CD4-positive, alpha-beta T cell treated with Interleukin-4 for 1 hour (primary cell): ENCODE results near the gene WDR36.
"Not testable (repeated sequence)": the region's sequence is repeated elsewhere in the genome, so short reads cannot be mapped to it uniquely, and the experiment has no call there.

Experiments
- DNase-seq, 2 donors: peaks; one replicate each; pipeline ENCODE4 v3.0.0-alpha.2; 2020 to 2022

Gene WDR36

DNA sequence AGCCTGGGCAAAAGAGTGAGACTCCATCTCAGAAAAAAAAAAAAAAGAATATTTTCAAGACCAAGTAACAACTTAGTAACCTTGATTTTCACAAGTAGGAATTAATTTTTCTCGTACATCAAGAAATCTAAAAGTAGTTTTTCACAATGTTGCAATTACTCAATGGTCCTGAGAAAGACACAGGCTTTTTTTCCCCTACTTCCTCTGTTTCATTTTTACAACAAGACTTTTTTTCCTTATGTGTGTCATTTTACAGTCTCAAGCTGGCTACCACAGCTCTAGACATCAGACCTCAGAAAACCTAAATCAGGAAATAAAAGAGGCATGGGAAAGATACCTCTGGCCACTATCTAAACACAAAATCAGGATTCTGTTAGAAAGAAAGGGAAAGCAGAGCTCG is 45.9 kb downstream of the WDR36 start:
- no peak for DNase-seq

DNA sequence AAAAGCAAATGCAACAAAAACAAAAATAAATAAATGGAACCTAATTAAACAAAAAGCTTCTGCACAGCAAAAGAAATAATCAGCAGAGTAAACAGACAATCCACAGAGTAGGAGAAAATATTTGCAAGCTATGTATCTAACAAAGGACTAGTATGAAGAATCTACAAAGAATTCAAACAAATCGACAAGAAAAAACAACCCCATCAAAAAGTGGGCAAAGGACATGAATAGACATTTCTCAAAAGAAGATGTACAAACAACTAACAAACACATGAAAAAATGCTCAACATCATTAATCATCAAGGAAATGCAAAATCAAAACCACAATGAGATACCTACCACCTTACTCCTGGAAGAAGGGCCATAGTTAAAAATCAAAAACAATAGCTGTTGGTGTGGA is 49.3 kb downstream of the WDR36 start:
- DNase-seq, result not testable (repeated sequence)

DNA sequence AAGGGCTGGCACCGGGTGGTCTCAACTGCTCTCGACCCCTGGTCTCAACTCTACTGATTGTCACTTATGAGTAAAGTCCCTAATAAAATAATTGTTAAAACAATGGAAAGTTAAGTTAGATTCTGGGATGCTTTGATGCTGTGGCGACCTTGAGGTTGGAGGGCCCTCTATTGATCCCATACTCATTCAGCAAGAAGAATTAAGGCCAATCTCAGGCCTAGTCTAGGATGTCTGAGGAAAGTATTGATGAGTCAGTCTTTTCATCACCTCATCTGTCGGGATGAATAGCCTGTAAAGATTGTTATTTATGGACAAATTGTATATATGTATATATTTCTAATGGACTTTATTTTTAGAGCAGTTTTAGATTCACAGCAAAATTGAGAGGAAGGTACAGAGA is 50.8 kb downstream of the WDR36 start:
- DNase-seq, result no peak

DNA sequence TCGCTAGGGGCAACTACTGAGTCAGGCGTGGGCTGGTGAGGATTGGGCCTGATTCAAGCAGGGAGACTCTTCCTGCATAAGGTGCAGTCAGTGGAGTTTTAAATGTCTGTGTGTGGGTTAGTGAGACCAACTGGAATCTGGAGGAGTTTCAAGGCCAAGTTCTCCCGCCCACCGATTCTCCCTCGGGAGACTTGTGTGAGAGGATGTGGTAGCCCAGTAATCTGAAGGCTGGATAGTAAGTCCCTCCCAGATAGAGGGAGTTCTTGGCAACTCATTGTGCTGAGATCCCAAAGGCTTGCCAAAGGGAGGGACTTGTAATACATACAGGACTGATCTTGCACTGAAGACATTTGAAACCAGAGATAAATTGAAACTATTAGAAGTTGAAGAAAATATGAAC is 51.8 kb downstream of the WDR36 start:
- no peak for DNase-seq

DNA sequence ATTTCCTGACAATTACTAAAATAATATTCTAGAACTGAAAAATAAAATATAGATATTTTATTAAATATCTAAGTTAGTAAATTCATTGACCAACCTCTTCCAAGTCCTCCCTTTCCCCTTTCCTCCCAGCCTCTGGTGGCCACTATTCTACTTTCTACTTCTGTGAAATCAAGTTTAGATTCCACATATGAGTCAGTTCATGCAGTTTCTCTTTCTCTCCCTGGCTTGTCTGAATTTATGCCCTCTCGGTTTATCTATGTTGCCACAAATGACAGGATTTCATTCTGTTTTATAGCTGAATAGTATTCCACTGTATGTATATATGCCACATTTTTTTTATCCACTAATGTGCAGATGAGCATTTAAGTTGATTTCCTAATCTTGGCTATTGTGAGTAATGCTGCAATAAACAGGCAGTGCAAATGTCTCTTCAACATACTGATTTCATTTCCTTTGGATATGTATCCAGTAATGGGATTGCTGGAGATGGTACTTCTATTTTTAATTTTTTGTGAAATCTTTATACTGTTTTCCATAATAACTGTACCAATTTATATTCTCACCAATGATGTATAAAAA is 52.3 kb downstream of the WDR36 start:
- no peak for DNase-seq

DNA sequence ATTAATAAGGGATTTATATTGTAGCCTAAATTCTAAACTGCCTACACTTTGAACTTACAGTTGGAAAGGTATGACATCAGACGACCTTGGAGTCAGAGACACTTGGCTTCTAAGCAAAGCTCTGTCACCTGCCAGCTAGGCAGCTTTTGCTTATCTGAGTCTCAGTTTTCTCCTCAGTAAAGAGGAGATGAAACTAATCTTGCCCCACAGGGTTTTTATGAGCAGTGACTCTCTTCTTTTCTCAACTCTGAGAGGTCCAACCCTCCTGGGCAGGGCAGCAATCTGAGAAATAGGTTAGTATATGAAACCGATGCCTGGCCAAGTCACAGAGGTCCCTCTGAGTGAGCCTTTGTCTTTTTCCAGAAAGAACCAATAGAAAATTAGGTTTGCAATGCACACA is 53.9 kb downstream of the WDR36 start:
- no peak for DNase-seq

DNA sequence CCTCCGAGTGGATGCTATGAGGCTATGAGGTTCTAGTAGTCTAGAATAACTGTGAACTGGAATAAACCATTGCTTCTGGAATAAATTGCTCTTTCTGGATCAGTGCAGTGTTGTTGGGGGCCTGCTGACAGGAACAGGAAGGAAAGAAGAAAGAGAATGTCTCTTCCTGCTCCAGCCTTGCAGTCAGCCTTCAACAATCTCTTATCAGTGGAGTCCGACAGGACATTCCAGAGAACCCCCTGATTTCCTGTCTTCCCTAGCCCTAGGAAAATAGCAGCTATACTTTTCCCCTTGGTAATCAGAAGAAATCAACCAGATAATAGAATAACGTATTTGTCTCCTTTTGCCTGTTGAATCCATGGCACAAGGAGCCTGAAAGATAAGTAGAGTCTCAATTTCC is 55.4 kb downstream of the WDR36 start:
- no peak for DNase-seq

DNA sequence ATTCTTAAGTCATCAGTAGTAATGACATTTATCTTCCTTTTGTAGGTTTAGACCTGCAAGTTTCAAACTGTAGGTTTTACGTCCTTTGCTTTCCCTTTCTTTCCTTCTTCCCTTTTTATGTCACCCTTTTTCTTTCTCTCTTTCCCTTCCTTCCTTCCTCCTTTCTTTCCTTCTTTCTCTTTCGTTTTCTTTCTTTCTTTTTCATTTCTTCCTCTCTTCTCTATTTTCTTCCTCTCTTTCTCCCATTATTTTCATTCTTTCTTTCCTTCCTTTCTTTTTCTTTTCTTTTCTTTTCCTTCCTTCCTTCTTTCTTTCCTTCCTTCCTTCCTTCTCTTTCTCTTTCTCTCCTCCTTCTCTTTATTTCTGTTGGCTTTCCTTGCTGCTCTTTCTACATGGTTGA is 59.9 kb downstream of the WDR36 start:
- DNase-seq, result no peak

DNA sequence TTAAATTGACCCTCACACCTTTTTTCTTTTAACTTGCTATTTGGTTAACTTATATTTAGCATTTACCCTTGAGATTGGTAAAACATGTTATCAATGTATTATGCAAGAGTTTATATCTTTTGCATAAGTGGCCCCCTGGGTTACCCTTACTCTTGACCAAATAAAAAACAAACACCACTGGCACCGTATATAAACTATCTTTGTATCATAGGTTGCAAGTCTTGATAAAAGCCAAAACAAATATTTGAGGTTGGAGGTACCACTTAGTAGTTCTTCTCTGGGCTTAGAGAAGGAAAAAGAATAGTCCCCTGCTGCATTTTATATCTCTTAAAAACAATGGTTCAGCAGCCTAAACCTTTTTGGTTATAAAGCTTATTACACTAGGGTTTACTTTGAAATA is 61.3 kb downstream of the WDR36 start:
- no peak for DNase-seq

DNA sequence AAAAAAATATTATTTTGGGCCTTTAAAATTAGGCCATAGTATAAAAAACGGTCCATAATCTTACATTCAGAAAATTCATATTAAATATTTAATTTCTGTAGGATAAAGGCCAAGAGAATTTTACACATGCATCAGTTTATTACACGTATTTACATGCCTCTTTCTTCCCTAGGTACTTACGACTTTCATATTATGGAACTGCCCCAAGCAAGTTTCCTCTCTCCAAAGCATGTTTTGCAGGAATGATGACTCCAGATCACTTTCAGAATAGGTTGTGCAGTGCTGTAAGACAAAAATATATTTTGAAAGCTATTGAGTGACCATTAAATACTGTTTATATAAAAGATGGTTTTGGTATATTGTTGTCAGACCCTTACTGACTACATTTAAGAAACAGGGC is 61.8 kb downstream of the WDR36 start:
- DNase-seq, result no peak

DNA sequence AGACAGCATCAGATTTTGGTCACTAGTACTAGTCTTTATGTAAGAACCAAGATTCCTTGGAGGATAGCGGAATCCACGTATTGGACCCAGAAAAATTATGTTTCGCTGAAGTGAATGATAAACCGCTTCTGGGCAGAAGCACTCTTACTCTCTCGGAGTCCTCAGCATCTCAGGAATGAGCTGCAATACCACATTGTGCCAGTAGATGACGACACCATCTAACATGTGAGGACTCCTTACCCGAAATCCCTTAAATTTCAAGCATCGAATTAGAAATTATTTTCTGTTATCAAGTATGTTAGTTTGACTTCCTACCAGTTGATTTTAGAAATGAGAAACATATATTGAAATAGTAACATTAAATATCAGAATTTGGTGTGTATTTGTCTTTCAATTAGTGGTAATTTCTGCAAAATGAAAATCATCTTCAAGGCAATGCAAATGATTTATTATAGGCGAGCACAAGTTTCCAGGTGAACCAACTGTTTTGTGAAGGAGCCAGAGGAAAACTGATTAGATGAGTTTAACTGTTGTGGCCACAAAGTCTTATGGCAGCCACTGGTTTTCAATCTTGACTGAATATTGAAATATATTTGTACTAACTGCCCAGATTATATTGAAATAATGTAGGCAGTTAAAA is 66.1 kb downstream of the WDR36 start:
- peak; percentile 73 to 82 for DNase-seq

DNA sequence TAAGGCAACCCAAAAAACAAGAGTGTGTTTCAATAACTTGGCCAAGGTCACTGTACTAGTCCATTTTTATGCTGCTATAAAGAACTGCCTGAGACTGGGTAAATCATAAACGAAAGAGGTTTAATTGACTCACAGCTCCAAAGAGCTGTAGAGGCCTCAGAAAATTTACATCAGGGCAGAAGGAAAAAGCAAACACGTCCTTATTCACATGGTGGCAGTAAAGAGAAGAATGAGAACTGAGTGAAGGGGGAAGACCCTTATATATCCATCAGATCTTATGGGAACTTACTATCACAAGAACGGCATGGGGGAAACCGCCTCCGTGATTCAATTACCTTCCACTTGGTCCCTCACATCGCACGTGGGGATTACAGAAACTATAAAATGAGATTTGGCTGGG is 67.7 kb downstream of the WDR36 start:
- no peak for DNase-seq

DNA sequence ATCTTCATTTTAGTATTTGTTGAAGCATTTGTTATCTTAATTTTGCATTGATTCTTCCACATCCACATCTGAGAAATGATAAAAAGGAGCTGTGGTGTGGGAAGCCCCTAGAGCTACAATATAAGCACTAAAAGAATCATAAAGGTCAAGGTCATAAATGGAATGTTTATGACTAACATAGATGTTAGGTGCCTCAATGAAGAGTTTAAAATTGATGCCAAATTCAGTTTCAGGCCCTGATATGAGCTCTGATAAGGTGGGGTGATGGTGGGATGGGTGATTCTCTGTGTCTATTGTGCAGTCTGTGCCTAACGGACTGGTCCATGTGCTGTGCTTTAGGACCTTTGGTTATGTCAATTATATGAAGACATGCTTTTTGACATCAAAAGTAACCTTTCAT is 70.9 kb downstream of the WDR36 start:
- DNase-seq, result no peak

DNA sequence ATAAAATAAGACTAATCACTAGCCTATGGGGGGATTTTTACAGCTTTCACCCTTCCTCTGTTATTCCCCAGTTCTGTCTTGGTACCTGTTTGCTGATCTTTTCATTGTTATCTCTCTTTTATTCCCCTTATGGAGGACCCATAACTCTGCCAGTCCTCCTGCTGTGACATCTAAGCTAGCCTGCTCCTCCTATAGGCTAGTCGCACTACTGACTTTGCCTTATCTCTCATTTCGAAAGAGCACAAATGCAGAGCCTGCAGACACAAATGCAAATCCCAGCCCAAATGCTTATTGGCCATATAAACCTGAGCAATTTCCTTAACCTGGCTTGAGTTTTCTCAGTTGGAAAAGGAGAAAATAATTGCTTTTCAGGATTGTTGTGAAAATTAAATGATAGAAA is 72.9 kb downstream of the WDR36 start:
- DNase-seq, result no peak

DNA sequence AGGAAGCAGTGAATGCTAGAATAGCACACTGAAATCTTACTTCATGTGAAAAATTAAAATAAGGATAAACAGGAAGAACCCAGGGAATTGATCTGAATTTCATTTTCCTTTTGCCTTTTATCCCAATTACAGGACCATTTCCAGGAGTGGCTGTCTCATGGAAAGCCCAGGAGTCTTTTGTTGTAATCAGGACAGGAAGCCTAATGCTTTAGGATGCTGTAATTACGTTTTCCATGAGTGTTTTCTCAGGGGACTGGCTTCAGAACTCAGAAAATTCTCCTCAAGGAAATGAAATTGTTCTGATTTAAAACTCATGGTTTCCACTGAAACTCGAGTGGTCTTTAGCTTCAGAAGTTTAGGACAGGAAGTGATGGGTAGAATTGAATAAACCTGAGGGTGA is 75.4 kb downstream of the WDR36 start:
- no peak for DNase-seq

DNA sequence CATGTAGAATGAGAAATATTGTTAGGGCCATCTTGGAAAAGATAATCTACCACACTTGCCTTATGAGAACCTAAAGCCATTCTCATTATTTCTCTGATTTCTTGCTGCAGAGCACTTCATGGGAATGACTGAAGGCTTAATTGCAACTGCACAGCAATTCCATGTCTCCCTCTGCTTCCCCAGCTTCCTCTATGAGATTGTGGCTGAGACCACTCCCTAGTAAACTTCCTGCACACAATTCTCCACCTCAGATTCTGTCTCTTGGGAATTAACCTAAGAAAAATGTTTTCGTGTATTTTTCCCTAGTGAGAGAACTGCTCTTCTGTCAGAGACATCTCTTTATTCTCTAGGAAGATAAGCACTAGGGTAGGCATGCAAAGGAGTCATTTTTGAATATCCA is 76.5 kb downstream of the WDR36 start:
- no peak for DNase-seq

DNA sequence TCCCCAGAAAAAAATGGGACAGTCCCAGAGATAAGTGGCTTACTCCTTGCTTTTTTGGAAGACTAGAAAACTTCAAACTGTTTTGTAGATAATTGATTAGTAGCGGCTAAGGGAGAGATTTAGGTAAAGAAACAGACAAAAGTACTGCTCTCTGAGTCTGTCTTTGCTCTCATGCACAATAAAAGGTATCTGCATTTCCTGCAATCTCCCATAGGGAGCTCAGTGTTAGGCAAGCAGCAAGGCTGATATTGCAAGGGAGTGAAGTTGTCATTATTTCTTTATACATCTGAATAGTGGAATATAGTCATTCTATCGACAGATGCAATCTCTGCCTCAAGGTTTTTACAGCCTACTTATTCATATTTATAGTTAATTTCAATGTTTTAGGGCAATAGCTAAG is 77.1 kb downstream of the WDR36 start:
- no peak for DNase-seq

DNA sequence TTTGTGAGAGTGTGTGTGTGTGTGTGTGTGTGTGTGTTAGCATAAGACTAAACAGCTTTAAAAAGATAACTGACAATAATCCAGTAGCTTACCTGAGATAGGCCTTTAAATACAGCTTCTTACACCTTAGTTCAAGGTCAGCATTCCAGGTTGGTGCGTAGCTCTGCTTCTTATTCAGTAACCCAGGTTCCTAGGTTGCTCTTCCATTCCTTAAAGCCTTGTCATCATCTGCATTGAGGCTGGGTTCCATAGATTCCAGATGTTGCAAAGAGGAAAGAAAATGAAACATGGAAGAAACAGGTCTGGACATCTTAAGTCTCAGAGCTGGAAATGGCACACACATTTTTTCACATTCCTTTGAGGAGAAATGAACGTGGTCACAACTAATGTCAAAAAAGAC is 78.1 kb downstream of the WDR36 start:
- no peak for DNase-seq

DNA sequence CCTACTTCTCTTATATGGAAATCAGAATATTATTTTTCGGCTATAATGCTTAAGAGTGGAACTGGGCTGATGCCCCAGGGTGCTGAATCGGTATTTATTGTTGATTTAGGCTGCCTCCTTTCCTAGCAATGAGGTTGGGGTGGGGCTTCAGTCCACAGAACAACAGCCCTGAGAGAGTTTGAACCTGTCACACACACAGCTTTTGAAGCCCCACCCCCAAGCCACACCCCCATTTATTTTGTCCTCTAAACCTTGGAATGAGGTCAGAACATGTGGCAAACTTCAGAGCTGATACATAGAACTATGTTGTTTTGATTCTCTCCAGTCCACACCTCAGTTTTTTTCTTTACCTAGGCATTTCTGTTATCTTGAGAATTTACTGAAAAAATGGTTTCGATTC is 80.4 kb downstream of the WDR36 start:
- no peak for DNase-seq

DNA sequence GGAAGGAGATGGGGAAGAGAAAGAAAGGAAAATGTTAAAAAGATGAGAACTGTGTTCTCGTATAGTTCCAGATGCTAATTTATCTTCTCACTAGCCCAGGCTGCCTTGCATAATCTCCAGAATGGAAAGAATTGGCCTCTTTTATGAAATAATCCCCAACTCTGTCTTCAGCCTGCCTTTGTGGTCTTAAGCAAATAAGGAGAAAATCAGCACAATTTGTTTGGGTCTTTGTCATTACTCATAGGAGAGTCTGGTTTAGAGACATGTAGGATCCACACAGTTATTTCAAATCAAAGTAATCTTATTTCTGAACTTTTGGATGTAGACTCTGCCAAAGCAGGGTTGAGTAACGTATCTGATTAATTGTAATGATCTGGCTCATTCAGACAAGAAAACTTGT is 81.3 kb downstream of the WDR36 start:
- no peak for DNase-seq
